GM21390 (cell line): ENCODE measurements around the gene SCARB1.

Source experiments
- ATAC-seq: cut with Tn5 transposase; IDR thresholded peaks from one replicate; pipeline ENCODE4 v1.9.1; 2021; ENCODE audit not compliant: unreplicated experiment

SCARB1 gene

DNA sequence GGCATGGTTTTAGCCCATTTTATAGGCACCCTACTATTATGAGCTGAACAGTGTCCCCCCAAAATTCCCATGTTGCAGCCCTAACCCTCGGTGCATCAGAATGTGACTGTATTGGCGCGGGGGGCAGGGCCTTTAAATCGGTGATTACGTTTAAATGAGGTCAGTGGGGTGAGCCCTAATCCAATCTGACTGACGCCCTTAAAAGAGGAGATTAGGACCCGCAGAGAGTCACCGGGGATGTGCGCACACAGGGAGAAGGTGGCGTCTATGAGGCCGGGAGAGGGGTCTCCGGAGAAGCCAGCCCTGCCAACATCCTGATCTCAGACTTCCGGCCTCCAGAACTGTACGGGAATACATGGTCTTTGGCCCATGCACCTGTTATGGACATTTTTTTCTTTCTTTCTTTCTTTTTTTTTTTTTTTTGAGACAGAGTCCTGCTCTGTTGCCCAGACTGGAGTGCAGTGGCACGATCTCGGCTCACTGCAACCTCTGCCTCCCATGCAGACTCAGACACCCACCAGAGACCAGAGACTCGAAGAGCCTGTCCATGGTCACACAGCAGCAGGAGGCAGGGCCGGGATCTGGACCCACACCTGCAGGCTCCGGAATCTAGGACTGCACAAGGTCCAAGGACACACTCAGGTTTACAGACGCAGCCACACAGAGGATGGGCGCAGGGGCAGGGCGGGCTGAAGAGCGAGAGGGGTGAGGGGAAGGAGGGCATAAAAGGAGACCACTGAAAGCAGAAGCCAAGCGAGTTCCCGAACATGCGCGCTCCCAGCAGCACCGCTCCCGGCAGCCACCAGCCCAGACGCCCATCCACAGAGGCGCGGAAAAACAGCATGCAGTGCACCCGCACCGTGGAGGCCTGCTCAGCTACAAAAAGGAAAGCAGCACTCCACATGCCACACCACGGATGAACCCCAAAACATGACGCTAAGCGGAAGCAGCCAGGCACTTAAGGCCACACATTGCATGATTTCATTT, 19.0 kb downstream of the SCARB1 start:
- ATAC-seq = no peak

DNA sequence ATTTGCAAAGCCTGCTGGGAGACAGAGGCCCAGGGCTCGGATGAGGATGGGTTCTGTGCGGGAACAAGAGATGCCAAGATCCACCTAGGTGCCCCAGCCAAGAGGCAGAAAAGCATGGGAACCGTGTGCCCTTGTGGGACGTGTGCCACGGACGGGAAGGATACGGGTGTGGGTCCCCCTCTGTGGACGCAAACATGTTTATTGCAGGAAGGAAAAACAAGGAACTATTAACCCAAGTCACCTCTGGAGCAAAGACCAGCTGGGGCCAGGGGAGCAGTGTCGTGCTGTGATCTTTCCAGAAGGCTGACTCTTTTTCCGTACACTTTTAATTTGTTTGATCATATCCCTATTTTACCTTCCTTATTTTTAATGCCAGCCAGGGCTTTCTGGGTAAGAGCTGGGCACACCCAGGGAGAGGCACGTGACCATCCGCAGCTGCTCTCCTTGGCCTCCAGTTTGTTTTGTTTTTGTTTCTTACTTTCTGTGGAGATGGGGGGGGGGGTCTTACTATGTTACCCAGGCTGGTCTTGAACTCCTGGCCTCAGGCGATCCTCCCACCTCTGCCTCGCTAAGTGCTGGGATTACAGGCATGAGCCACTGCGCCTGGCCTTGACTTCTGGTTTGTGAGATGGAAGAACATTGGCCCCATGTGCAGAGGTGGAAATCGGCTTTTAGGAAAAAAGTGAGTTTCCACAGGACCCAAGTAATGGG, 20.7 kb downstream of the SCARB1 start:
- no peak for ATAC-seq

DNA sequence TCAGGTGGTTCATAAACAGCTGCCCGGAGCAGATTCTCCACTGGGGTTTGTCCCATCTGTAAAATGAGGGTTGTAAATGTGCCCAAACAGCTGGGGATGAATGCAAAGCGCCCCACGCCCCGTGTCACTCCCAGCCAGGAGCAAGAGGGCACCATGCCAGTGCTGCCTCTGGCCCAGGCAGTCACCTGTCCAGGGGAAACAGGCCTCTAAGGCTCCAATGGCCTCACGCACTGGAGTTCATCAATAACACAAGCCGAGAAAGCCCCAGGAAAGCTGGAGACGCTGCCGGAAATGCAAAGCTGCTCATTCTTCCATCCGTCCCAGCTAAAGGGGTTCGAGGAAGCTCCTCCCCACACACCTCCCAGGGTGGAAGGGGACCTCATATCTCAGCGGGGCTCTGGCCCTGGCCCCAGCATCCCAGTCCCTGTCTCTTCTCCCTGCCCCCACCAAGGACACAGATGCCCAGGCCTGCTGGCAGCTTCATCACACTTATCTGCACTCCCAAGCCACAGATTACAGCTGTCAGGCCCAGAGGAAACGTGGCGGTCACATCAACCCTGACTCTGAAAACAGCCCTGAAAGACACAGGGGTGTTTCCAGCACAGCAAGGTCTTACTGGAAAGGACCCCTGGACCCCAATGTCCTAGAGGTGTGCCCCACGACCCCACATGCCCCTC, 21.5 kb downstream of the SCARB1 start:
- no peak for ATAC-seq

DNA sequence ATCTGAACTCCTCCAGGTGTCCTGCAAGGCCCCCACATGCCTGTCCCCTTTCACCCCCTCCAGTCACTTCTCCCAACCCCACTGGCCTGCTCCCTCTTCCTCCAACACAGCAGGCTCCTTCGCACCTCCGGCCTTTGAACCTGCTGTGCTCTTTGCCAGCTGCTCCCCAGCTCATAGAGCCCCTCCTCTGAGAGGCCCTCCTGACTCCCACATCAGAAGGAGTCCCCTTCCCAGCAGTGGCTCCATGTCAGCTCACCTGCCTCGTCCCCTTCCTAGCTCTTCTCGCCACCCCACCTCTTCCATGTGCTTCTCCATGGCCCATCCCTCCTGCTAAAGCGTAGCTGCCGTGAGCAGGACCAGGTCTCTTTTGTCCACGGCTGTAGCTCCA, 22.1 kb downstream of the SCARB1 start:
- ATAC-seq = no peak

DNA sequence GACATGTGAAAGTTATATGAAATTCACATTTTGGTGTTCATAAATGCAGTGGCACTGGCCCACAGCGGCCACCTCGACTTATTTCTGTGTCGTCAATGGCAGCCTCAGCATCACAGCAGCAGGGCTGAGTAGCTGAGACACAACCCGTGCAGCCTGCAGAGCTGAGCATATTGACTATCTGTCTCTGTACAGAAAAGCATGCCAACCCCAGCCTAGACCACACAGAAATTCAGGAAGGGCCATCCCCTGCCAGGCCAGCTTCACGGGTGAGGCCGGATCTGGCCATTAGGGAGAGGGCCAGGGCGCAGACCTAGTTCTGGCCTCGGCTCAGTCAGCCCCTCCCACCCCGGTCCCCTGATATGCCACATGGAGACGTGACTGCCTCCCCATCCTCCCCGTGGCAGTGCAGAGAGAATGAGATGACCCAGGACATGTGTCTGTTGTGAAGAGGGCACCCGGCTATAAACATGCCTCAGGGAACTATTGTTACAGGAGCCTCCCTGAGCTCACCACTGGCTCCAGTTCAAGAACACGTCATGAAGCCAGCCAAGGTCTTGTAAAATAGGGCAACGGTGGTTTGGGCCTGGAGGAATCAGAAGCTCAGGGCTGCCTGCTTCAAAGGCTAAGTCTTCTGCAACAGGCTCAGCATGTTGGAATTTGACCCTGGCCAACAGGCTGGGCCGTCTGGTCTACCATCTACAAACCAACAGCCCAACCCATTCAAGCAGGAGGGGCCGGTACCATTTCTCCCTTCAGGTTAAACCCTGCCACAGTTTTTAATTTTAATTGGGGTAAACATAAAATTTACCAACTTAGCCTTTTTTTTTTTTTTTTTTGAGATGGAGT, 25.5 kb downstream of the SCARB1 start:
- no peak for ATAC-seq

DNA sequence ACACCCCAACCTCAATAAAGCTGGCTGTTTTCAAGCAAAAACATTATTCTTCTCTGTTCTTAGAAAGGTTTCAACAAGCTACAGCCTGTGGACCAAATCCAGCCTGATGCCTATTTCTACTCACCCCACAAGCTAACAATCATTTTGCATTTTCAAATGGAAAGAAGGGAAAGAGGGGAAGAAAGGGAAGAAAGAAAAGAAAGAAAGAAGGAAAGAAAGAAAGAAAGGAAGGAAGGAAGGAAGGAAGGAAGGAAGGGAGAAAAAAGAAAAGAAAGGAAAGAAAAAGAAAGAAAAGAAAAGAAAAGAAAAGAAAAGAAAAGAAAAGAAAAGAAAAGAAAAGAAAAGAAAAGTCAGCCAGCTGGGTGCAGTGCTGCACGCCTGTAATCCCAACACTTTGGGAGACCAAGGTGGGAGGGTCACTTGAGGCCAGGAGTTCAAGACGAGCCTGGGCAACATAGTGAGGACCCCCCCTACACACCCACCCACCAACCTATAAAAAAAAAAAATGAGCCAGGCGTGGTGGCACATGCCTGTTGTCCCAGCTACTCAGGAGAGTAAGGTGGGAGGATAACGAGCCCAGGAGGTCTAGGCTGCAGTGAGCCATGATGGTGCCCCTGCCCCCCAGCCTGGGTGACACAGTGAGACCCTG, 26.3 kb downstream of the SCARB1 start:
- ATAC-seq = no peak

DNA sequence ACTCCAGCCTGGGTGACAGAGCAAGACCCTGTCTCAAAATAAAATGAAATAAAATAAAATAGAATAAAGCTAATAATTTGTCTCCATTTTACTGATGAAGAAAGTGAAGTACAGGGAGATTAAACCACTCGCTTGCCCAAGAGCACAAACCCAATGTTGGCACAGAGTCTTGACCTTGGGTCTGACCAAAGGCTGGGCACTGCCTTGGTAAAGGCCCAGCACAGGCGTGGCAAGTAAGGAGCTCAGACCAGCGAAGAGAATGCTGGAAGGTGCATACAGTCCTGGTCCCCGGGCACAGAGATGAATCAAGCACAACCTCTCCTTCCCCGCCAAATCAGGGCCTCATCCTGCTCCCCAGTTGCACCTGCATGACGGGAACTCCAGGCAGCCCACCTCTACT, 26.9 kb downstream of the SCARB1 start:
- ATAC-seq = no peak

DNA sequence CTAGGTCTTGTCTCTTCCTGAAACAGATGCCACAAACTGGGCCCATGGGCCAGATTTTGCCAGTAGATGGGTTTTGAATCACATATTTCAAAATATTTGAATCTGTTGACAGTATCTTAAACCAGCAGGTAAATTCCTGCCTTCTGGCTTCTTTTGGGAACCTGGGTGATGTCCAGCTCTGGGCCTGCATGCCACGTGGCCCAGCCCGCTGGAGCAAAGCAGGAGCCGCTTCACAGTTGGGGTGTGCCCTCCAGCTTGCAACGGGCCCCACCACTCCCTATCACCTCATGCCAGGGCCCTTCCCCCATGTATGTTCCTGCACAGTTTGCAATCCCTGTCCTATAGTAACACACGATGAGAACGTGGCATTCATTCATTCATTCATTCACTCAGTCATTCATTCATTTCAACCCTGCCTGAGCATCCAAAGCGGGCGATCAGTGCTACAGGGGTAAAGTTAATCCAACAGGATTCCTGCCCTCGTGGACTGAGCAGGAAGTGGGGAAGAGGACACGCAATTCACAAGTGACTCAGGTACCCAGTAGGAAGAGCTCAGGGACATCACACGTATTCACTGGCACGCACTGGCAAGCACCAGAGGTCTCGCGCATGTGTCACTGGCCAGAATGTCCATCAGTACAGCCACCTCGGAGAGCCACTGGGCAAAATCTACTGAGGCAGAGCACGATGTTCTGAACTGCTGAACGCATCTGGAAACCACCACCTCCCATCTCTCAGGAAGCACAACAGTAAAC, 27.8 kb downstream of the SCARB1 start:
- no peak for ATAC-seq

DNA sequence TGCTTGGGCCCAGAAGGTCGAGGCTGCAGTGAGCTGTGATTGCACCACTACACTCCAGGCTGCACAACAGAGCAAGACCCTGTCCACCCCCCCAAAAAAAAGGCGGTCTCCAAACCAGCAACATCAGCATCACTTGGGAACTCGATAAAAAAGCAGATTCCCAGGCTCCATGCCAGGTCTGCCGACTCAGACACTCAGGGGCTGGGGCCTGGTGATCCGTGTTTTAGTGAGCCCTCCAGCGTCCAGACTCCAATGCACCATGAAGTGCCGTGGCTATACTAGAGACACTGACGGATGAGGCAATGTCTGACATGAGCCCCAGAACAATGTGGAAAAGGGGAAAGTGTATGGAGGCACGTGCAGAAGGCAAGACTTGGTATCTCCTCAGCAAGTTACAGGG, 28.8 kb downstream of the SCARB1 start:
- no peak for ATAC-seq

DNA sequence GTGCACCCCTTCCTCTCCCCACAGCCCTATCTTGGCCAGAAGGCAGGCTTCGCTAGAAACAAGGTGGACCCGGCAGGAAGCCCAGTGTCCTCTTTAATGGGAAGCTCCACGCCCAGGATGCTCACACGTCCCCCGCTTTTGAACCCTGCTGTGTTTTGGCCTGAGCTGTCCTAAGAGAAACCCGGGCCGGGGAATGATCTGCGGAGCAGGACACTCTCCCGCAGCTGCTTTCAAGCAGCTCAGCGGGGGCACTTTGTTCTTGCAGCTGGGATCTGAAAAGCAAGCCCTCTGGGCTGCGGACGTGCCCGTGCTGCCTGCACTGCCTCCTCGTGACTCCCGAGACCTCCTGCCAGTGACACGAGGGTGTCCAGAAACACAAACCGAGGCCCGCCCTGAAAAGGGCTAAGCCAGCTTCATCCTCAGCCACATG, 30.0 kb downstream of the SCARB1 start:
- ATAC-seq = no peak

DNA sequence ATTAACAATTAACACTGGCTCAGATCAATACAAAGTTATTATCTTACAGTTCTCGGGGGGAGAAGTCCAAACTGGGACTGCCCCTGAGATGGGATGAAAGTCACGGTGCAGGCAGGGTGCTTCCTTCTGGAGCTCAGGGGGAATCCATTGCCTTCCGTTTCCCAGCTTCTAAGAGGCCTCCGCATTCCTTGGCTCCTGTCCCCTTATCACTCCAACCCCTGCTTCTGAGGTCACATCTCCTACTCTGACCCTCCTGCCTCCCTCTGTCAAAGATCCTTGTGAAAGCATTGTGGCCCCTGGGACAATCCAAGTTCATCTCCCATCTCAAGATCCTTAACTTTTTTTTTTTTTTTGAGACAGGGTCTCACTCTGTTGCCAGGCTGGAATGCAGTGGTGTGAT, 30.8 kb downstream of the SCARB1 start:
- no peak for ATAC-seq

DNA sequence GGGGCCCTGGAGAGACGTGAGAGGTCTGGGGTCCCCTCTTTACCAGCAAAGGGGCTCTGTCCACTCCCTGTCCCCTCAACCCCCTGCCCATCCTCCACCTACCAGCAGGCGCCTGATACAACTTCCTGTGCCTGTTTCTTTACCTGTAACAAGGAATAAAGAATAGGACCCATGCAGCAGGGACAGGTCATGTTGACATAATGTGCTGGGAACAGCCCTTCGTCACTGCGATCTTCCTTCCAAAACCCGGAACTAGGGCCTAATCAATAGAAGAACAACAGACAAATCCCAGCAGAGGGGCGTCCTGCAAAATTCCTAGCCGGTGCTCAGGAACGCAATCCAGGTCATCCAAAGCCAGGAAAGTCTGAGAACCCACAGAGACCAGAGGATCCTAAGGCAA, 32.1 kb downstream of the SCARB1 start:
- ATAC-seq = no peak

DNA sequence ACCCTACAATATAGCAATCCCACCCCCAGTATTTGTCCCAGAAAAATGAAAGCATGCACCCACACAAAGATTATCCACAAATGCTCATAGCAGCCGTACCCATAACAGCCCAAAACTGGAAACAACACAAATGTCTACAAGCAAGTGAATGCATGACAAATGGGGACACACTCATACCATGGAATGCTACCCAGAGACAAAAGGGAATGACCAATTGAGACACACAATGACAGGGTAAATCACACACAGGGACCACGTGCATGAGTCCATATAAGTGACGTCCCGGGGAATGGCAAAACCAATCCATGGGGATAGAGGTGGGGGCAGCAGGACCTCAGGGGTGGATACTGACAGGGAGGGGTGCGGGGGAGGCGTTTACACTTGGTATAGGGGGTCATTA, 33.4 kb downstream of the SCARB1 start:
- ATAC-seq = no peak

DNA sequence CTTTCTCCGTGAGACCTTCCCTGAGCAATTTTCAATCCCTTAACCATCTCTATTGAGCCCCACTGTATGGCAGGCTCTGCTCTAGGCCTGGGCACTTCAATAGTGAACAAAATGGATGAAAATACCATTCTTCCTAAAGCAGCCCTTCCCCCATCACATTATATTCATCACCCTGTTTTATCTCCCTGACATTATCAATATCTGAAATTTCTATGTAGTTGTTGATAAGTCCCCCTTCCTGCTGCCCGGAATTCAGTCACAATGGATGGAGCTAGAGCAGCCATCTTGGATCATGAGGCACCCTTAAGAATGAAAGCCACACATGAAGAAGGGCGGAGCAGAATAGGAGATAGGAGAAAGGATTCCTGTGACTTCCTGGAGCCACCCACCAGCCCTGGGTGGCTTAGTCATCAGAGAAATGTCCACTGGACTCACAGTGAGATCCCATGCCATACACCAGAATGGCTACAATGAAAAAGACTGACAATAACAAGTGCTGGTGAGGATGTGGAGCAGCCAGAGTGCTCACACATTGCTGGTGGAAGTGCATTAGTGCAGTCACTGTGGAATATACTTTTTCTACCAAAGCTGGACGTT, 33.9 kb downstream of the SCARB1 start:
- no peak for ATAC-seq

DNA sequence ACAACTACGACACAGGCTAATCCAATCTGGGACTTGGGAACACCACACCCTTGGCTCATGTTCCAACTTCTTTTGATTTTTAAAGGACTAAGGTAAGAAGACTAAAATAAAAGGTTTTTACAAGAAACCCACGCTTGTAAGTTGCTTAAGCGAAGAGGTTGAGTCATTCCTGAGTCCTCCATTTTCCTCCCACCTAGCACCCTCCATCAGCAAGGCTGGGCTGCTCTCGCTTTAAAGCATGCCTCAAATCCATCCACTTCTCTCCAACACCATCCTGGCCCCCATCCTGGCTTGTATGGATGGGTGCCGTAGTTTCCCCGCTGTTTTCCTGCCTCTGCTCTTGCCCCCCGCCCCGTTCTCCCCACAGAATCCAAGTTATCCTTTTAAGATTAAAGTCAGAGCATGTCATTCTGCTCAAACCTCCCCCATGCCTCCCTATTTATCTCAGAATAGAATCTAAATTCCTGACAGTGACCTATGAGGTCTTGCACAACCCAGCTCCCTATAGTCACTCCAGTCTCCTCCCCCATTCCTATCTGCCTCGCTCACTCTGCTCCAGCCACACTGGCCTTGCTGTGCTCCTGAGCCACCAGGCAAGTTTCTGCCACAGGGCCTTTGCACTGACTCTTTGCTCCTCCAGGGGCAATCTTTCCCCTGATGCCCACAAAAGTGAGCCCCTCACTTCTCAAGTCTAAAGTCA, 34.5 kb downstream of the SCARB1 start:
- ATAC-seq = no peak

DNA sequence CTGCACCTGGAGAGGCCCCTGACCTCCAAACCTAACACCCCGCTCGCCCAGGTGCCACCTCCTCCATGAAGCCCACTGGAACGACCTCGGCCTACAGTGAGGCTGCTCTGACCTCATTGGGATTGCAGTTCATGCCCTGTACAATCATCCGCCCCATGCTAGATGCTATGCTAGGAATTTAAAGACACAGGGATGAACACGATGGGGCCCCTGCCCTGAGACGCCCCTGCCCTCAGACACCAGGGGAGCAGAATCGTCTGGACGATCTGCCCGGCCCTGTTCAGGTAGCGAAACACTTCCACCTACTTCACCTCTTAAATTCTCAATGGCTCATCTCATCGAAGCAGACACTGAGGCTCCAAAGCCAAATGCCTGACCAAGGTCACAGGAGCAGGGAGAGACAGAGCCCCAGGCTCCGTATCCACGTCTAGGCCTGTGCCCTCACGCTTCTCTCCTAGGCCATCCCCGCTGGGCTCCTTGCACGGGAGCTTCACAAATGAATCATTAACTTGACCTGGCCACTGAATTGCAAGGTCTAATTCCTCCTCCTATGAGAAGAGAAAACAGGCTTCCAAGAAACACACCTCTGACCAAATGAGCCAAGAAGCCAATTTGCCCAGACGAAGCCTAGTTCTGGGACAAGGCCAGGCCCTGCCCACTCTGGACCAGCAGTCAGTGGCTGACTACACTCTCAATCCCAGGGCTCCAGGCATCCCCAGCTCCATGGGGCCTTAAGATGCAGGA, 35.2 kb downstream of the SCARB1 start:
- no peak for ATAC-seq

DNA sequence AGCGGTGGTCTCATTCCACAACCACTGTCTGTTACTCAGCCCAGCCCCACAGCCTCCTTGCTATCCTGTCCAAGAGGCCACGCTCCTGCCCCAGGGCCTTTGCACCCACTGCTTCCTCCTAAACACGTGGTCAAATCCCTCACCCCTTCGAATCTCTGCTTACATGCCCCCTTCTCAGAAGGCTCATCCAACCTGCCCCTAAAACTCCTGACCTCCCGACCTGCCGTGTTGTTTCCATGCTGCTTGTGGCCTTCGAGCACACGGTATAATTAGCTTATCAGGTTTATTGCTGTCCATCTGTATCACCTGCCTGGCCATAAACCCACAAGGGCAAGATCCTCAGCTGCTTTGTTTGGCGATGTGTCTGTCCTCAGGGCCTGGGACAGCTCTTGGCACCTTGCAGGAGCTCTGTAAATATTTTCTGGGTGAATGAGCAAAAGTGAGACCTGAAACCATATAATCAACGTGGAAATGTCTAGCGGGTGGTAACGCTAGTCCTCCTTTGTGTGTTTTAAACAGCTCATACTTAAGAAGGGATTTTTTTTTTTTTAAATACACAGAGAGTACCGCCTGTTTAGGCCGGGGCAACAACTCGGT, 36.0 kb downstream of the SCARB1 start:
- no peak for ATAC-seq
